Adipose tissue (tissue), 3 donors: Measurements from ENCODE around the gene OXTR. TPM values are rescaled to one million over a fixed set of nuclear protein-coding genes. Genes with fewer than 3 reads are reported as not detected.

Source experiments
- H3K27ac ChIP-seq: one replicate; pipeline ENCODE4 v1.5.1; 2013; ENCODE audit warnings: low read depth, low read length
- WGBS, 3 donors: extraction: QIAGEN DNeasy Blood & Tissue Kit; methylation state at CpG; one replicate each; pipeline ENCODE4 v1.1.7; 2013; 5-methylcytosine and 5-hydroxymethylcytosine counted together
- polyA plus RNA-seq, 3 donors: library from polyadenylated mRNA; stranded (reverse); fragments of 200-250 nt; gene quantifications; one replicate each; pipeline ENCODE4 v1.2.3, GENCODE V29; 2013
- donor health status: healthy with polysubstance abuse.
- donor health status: Bipolar disorder and iron deficiency.
- donor health status: healthy.

The OXTR gene
- polyA plus RNA-seq, 3 donors, result 0.03 to 0.09 TPM; not detected in 1

DNA sequence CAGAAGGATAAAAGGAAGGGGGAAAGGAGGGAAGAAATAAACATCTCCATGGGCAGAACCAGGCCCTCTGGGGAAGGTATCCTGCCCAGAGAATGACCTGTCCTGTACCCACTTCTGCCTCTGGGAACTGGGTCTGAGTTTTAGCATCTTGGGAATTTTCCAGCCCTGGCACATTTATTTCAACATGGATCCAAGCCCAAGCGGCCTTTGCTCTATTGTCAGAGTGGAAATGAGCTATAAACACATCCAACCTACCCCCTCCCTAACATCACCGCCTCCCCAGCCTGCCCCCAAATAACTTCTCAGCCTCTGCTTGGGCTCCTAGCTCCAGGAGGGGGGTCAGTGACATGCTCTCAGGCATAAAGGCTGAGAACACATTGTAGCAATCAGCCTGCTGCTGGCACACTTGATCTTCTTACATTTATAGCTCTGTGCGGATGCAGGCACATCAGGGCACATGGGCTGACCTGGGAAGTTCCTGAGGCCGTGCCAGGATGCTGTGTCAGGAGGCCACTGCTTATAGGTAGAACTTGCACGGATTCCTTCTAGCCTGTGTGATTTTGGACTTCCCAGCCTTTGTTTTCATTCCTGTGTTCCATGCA is 4.6 kb upstream of the OXTR start:
- 72 to 85% (median 85%) methylated on average over 5 of the region's 5 CpGs for WGBS, 3 donors

DNA sequence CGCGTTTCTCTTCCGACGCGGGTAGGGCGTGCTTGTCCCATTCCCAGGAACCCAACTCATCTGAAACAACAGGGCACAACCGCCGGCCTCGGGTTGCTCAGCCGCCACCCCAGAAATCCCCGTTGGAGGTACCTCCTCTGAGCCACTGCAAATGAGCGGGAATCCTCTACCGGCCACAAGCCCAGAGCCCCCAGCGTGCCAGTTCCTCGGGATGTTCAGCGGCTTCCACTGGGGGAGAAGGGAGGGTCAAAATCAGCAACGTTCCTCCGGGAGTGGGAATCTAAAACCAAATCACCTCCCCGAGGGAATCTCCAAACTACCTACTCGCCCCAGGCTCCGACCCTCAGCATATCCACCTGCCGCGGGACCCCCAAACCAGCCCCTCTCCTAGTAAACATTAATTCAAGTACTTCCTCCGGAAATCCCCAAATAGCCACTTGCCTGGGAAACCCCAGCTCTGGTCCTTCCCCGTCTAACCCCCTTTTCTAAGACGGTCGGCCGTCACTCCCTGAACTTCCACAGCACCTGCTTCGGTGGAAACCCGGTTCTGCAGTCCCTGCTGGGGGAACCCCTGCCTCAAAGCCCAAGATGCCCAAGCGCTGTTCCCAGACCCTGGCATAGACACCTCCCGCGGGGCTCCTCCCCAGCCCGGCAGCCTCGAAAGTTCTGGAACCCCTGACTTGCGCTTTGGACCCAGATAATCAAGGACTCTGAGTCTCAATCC is 887 bp downstream of the OXTR start:
- WGBS, 3 donors, result 3 to 8% (median 7%) methylated on average over 36 of the region's 36 CpGs
- H3K27ac ChIP-seq, result no peak overlapping the region

More for the DNA sequence above, 4.6 kb upstream of the OXTR start:
- H3K27ac ChIP-seq, result no peak overlapping the region

DNA sequence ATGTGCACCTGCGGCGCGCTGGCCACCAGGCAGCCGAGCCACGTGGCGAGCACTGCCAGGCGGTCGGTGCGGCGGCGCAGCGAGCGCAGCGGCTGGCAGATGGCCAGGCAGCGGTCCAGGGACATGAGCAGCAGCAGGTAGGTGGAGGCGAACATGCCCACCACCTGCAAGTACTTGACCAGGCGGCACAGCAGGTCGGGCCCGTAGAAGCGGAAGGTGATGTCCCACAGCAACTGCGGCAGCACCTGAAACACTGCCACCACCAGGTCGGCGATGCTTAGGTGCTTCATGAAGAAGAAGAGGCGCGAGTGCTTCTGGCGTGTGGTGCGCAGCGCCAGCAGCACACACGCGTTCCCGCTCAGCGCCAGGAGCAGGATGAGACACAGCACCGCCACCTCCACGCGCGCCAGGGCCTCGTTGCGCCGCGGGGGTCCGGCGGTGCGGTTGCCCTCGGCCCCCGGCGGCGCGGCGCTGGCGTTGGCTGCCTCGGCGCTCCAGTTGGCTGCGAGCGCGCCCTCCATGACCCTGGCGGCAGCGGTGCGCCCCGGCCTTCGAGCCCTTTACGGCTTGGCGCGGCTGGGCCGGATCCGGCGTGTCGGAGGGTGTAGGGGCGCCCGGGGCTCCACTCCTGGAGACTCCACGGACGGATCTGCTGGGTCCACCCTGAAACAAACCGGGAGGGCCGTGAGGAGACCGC is 1.6 kb downstream of the OXTR start:
- 2 to 3% (median 2%) methylated on average over 71 to 74 of the region's 74 CpGs for WGBS, 3 donors
- no peak overlapping the region for H3K27ac ChIP-seq

DNA sequence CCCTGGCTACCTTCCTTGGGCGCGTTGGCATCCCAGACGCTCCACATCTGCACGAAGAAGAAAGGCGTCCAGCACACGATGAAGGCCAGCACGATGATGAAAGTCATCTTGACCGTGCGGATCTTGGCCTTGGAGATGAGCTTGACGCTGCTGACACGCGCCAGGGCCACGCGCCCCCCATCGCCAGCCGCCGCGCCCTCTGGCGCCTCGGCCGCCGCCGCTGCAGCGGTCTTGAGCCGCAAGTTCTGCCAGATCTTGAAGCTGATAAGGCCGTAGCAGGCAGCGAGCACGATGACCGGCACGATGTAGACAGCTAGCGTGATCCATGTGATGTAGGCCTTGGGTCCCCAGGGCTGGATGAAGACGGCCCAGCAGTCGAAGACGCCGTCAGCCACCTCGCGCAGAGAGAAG is 2.2 kb downstream of the OXTR start:
- H3K27ac ChIP-seq, result no peak overlapping the region
- 28 to 46% (median 34%) methylated on average over 37 of the region's 37 CpGs for WGBS, 3 donors

DNA sequence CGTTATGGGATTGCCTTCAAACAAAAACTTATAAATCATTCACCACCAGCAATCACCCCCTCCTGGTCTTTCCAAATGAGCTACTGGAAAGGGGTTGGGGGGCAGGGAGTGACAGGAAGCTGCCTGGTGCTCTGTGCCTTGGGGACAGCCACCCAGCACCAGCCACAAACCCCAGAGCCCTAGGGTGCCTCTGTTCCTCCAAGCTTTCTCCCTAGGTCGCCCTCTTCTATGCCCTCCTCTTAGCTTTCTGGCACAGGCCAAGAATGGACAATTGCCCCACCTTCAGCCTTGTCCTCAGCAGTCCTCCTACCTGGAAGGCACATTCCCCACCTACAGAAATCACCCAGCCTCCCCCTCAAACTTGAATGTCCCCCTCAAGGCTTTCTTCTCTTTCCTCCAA is 3.3 kb downstream of the OXTR start:
- WGBS, 3 donors, result 75 to 89% (median 86%) methylated on average over 2 of the region's 2 CpGs
- H3K27ac ChIP-seq, result no peak overlapping the region

DNA sequence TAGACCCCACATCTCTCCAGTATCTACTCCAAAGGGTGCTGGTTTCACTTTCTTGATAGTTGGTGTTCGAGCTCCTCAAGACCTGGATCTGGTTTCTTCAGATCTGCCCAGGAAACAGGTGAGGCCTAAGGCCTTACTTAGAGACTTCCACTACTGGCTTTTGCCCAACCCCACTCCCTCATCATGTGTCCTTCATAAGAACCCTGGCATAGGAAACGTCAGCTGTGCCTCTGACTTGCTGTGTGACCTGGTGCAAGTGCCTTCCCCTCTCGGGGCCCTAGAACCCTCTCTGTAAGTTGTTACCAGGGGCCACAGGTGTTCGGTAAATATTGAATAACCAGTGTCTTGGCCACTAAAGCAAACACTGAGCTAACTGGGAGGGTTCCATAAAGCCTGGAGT is 3.9 kb downstream of the OXTR start:
- H3K27ac ChIP-seq, result no peak overlapping the region
- WGBS, 3 donors, result 48 to 57% (median 56%) methylated on average over 4 of the region's 4 CpGs

DNA sequence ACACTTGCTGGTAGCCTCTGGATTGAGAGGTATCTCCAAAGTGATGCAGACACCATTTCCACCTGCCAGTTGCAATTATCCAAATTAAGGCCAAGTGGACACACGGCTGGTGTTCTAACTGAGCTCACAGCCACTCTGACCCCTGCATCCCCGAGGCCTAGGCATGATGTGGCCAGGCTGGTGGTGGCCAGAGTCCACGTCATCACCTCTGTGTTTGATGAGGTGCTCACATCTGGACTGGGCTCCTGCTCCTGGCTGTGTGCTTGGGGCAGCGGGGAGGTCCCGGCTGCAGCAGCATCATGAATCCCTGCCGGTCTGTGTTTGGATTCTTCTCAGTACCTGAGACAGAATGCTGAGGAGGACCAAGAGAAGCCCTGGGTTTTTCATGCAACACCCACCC is 4.9 kb downstream of the OXTR start:
- H3K27ac ChIP-seq, result no peak overlapping the region
- 88 to 95% (median 94%) methylated on average over 6 of the region's 6 CpGs for WGBS, 3 donors

DNA sequence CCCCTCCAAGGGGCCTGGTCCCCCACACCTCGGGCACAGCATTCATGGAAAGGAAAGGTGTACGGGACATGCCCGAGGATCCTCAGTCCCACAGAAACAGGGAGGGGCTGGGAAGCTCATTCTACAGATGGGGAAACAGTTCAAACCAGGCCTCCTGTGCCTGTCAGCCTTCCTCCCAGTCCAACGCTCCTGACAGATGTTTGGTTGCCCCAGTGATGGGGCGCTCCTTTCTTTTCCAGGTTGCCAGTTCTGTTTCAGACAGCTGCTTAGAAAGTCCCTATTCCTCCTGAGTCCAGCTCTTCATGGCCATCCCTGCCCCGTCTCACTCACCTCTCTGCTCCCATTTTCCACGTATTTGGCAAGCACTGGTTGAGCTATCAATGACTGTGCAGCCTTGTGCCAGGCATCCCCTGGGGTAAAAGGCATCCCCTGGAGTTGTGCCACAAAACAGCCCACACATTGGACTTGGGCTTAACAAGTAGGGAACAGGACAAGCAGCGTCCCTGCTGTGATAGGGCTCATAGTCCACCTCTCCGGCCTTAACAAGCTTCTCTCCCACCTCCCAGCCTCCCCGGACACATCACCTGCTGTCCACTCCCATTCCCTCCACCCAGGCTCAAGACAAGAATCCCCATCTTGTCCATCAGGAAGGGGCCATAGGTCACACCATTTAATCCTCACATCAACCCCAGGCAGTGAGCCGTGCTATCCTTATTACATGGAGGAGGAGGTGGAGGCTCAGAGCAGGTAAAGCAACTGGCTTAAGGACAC is 6.6 kb downstream of the OXTR start:
- H3K27ac ChIP-seq, result no peak overlapping the region
- 79 to 91% (median 89%) methylated on average over 11 of the region's 11 CpGs for WGBS, 3 donors

DNA sequence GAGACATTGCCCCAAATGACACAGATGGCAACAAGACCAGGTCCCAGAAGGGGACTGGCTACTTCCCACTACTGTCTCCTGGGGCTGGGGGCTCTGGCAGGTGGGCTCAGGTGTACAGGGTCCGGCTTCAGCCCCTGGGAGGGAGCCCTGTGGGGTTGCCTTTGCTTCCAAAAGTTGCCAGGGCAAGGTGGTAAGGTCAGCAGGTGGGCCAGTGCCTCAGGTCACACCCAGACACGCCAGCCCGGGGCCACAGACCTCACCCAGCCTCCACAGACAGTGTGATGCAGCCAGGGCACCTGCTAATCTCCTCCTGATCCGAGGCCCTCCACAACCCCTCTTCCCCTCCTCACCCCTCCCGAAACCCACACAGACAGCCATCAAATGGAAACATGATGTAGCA is 7.5 kb downstream of the OXTR start:
- H3K27ac ChIP-seq, result no peak overlapping the region
- WGBS, 3 donors, result 82 to 87% (median 82%) methylated on average over 5 of the region's 5 CpGs

DNA sequence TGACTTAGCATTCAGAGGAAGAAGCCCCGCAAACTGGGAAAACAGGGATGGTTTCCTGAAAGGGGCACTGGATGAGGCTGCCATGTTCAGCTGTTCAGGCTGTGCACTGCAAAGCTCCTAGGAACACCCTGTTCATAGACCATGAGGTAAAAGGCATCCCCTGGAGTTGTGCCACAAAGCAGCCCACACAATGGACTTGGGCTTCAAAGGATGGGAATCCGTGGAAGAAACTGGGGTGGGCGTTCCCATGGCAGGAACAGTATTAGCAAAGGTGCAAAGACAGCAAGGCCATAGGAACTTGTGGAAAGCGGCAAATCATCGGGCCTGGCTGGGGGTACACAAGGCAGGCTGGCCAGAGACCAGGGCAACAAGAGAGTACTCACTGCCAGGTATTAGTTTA is 8.9 kb downstream of the OXTR start:
- WGBS, 3 donors, result 78 to 81% (median 81%) methylated on average over 5 of the region's 5 CpGs
- no peak overlapping the region for H3K27ac ChIP-seq

DNA sequence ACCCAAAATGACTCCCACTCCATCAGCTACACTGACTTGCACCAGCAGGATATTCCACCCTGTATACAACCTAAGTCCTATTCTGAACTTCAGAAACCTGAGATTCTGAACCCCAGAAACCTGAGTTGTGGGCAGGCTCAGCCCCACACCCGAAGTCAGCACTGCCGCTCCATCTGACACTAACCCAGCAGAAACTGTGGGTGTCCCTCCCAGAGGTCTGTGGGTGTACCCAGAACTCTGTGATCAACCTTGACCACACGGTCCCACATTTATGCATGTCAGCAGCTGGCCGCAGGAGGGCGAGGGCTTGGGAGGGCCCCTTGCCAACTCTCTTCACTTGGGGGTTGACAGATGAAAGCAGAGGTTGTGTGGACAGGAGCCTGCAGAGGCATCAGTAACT is 9.3 kb downstream of the OXTR start:
- H3K27ac ChIP-seq, result no peak overlapping the region
- 77 to 88% (median 87%) methylated on average over 5 of the region's 5 CpGs for WGBS, 3 donors

DNA sequence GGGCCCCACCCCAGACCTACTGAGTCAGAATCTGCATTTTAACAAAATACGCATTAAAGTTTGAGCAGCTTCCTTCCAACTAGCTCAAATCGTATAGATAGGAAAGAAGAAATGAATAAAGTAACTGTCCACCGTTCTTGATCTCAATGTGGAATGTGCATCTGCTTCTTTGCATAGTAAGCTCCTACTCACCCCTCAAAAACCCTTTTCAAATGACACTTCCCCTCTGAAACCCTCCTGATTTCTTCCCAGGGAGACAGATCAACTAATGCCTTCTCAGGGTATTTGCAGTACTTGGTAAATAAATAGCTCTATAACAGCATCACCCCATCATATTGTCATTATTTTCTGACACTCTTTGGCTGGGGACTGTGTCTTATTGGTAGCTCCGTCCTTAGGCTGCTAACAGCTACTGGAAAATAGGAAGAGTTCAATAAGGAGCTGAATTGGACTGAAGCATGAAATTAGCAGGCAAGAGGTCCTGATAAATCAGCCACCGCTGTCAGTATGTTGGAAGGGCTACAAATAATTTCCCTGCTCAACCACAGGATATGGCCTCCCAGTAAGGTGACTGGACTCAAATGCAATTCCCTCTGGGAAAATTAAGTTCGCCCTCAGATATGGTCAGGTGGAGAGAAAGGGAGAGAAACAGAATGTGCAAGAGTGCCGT is 10.2 kb downstream of the OXTR start:
- H3K27ac ChIP-seq, result no peak overlapping the region
- WGBS, 3 donors, result 77 to 85% (median 85%) methylated on average over 7 of the region's 7 CpGs

DNA sequence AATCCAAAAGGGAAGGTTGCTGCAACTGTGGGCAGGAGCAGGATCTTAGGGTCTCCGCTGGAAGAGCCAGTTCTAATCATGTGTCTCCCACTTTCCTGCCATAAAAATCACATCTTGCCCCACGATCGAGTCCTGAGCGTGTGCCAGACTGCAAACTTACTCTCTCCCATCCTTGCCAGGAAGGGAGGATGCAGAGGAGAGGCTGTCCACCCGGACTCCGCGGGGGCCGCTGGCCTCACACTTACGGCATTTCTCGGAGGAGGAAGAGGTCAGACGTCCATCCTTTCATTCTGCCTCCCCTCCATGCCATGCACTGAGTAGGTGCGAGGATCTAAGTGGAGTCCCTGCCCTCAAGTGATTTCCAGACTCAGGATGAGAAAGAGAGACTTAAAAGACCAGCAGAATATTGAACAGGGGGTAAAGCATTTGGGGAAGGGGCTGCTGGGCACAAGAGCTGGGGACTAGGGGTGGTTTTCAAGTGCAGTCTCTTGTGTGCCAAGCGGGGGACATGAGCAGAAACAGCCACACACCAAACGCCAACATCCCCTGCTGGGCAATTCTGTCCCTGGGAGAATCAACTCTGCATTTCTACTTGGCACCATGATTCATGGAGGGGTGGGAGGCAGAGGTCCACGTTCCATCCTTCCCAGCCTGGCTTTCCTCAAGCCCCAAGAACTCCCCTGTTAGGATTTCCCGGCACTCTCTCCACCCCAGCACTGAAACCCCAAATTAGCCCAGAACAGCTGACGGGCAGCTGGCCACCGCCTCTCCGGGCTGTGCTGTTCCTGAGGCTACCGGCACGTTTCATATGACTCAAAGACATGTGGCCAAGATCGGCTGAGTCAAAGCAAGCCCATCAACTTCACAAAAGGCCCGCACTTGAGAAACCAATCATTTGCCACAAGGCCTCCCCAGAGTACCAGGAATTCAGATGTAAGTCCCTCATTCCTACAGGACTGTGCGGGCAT is 11.6 kb downstream of the OXTR start:
- WGBS, 3 donors, result 77 to 86% (median 83%) methylated on average over 24 of the region's 24 CpGs

DNA sequence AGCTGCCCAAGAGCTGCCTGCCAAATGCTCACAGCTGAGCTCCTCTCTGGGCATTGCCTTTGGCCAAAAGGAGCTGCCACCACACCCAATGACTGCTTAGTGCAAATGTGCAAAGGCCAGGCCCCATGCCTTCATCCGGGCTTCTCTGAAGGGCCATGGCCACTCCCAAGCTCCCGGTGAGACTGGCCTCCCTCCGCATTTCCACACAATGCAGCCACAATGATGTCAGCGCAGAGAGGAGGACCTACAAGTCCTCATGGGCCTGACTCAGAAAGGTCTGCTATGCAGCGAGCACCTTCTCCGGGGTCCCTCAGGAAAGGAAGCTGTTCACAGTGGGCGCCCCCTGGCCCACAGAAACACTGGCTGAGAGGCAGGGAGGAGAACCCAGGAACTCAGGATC is 12.7 kb downstream of the OXTR start:
- WGBS, 3 donors, result 76 to 84% (median 77%) methylated on average over 7 of the region's 7 CpGs
- no peak overlapping the region for H3K27ac ChIP-seq

More for the DNA sequence above, 11.6 kb downstream of the OXTR start:
- H3K27ac ChIP-seq, result no peak overlapping the region

DNA sequence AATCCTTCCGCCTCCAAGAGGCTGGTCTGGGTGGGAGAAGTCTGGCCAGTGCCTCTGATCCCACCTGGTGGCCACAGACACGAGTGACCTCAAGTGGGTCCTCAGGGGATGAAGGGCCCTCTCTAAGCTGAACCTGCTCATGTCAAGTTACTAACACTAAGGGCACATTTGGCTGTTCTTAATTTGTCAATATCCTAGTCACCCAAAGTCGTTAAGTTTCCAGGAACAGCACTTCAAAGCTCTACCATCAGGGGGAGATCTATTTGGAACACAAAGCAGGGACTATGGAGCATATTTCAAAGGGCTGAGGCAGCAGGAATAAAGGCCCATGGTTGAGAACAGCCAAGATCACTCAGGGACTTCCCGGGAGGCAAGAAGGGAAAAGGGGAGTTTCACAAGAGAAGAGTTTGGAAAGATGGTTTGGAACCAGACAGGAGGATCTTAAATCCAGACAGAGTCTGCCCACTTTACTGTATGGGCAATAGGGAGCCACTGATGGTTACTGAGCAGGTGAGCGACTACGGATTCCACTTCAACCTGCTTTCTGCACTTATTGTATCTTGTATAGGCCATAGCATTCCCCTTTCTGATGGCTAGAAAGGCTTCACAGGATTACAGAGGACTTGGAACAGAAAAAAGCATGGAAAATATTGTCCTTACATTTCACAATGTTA is 13.7 kb downstream of the OXTR start:
- H3K27ac ChIP-seq, result no peak overlapping the region
- 73 to 75% (median 74%) methylated on average over 6 of the region's 6 CpGs for WGBS, 3 donors

DNA sequence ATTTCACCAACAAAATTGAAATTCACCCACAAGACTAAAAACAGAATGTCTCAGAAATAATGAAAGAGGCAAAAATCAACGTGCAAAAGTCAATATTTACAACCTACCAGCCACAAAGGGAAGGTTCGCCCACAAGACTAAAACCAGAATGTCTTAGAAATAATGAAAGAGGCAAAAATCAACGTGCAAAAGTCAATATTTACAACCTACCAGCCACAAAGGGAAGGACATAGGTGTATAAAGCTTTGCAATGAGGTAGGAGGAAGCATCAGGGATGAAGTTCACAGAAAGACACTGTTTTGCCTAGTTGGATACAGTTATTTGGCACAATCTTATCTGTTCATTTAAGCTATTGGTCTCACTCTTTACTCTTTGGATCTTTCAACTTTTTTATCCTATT is 14.3 kb downstream of the OXTR start:
- WGBS, 3 donors, result 27 to 63% (median 58%) methylated on average over 3 of the region's 3 CpGs
- H3K27ac ChIP-seq, result no peak overlapping the region

DNA sequence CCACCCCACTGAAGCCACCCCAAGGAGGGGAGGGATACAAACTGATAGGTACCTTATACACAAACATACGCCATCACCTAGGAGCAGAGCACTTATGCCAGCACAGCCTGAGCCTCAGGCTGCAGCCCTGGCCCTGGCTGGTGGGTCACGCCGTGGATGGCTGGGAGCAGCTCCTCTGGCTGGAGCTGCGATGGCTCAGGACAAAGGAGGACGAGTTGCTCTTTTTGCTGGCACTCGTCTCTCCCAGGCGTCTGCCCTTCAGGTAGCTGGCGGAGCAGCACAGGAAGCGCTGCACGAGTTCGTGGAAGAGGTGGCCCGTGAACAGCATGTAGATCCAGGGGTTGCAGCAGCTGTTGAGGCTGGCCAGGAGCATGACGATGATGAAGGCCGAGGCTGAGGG is 16.6 kb downstream of the OXTR start:
- H3K27ac ChIP-seq, result no peak overlapping the region
- 80 to 83% (median 80%) methylated on average over 14 of the region's 14 CpGs for whole genome bisulfite sequencing, 3 donors
